ENCODE measurements around the gene RRP15.

RRP15 gene

GRCh38 chr1:218374401-218375353 is 89.6 kb downstream of the RRP15 start:
- Histone ChIP-seq H3K9ac (ENCODE audit: low read length) (no peak overlapping the region), H2AFZ (ENCODE audit: low read length) (no peak overlapping the region), H3K27me3 (ENCODE audit: insufficient read depth, low read length) (no peaks in the 10 kb centered on the region), H4K20me1 (ENCODE audit: insufficient read depth, low read length) (no peaks in the 10 kb centered on the region), H3K27ac (ENCODE audit: low read depth, low read length, poor library complexity, severe bottlenecking) (no peak overlapping the region), H3K79me2 (ENCODE audit: insufficient read depth, low read length) (no peaks in the 10 kb centered on the region), H3K4me3 (ENCODE audit: low read depth, low read length, poor library complexity, severe bottlenecking) (no peak overlapping the region), H3F3A (ENCODE audit: insufficient read depth, low read length) (no peaks in the 10 kb centered on the region), H3K4me1 (ENCODE audit: insufficient read depth, low read length, severe bottlenecking) (no peaks in the 10 kb centered on the region), H3K9me2 (ENCODE audit: low read depth, low read length) (no peaks in the 10 kb centered on the region), H3K9me3 (ENCODE audit: low read length) (no peaks in the 10 kb centered on the region), H3K36me3 (ENCODE audit: insufficient read depth, low read length) (no peaks in the 10 kb centered on the region), H3K4me2 (ENCODE audit: low read length) (no peak overlapping the region)
- no peak for TF ChIP-seq EZH2 (IDR thresholded peaks at IDR 0.05; ENCODE audit: borderline replicate concordance, low read length)
- no peak for TF ChIP-seq CTCF (IDR thresholded peaks at IDR 0.05; ENCODE audit: low read length)

- no peak for TF ChIP-seq CTCF (IDR thresholded peaks at IDR 0.05; ENCODE audit: low read length)
- TF ChIP-seq EZH2 (IDR thresholded peaks at IDR 0.05; ENCODE audit: borderline replicate concordance, low read length): no peak
- no peaks in the 10 kb centered on the region for H3K9me3 ChIP-seq (ENCODE audit: low read length)
- no peaks in the 10 kb centered on the region for H3F3A ChIP-seq (ENCODE audit: insufficient read depth, low read length)
- H3K27me3 ChIP-seq (ENCODE audit: insufficient read depth, low read length): no peaks in the 10 kb centered on the region
- H2AFZ ChIP-seq (ENCODE audit: low read length): no peak overlapping the region
- H3K9ac ChIP-seq (ENCODE audit: low read length): no peak overlapping the region
- H3K4me3 ChIP-seq (ENCODE audit: low read depth, low read length, poor library complexity, severe bottlenecking): no peak overlapping the region
- no peaks in the 10 kb centered on the region for H3K36me3 ChIP-seq (ENCODE audit: insufficient read depth, low read length)
- H3K79me2 ChIP-seq (ENCODE audit: insufficient read depth, low read length): no peaks in the 10 kb centered on the region
- no peak overlapping the region for H3K27ac ChIP-seq (ENCODE audit: low read depth, low read length, poor library complexity, severe bottlenecking)
- H3K4me2 ChIP-seq (ENCODE audit: low read length): no peak overlapping the region
- no peaks in the 10 kb centered on the region for H3K9me2 ChIP-seq (ENCODE audit: low read depth, low read length)
- no peaks in the 10 kb centered on the region for H3K4me1 ChIP-seq (ENCODE audit: insufficient read depth, low read length, severe bottlenecking)
- H4K20me1 ChIP-seq (ENCODE audit: insufficient read depth, low read length): no peaks in the 10 kb centered on the region
Measured at GRCh38 chr1:218376722-218377121, 91.6 kb downstream of the RRP15 start.

GRCh38 chr1:218377143-218377660 is 92.1 kb downstream of the RRP15 start:
- H3K9ac ChIP-seq (ENCODE audit: low read length): no peak overlapping the region

More at GRCh38 chr1:218377143-218377660, 92.1 kb downstream of the RRP15 start:
- Histone ChIP-seq H3K4me1 (ENCODE audit: insufficient read depth, low read length, severe bottlenecking) (no peaks in the 10 kb centered on the region), H3K4me3 (ENCODE audit: low read depth, low read length, poor library complexity, severe bottlenecking) (no peak overlapping the region), H3K4me2 (ENCODE audit: low read length) (no peak overlapping the region), H2AFZ (ENCODE audit: low read length) (no peak overlapping the region), H4K20me1 (ENCODE audit: insufficient read depth, low read length) (no peaks in the 10 kb centered on the region), H3K27ac (ENCODE audit: low read depth, low read length, poor library complexity, severe bottlenecking) (no peak overlapping the region), H3K27me3 (ENCODE audit: insufficient read depth, low read length) (no peaks in the 10 kb centered on the region), H3K9me3 (ENCODE audit: low read length) (no peaks in the 10 kb centered on the region), H3K79me2 (ENCODE audit: insufficient read depth, low read length) (no peaks in the 10 kb centered on the region), H3K36me3 (ENCODE audit: insufficient read depth, low read length) (no peaks in the 10 kb centered on the region), H3F3A (ENCODE audit: insufficient read depth, low read length) (no peaks in the 10 kb centered on the region), H3K9me2 (ENCODE audit: low read depth, low read length) (no peaks in the 10 kb centered on the region)
- TF ChIP-seq CTCF (IDR thresholded peaks at IDR 0.05; ENCODE audit: low read length) (no peak), EZH2 (IDR thresholded peaks at IDR 0.05; ENCODE audit: borderline replicate concordance, low read length) (no peak)
